Trophoblast cell (in vitro differentiated cells and primary cell): ENCODE results near the gene CTDSP2.

Experiments used
- DNase-seq, 2 donors: peaks; one replicate each; pipeline ENCODE4 v3.0.0-alpha.2; 2016
- H2AFZ ChIP-seq: 2 replicates; pipeline ENCODE4 v1.6.1; 2013; ENCODE audit warnings: low read length, moderate library complexity, mild to moderate bottlenecking; ENCODE audit not compliant: insufficient read depth, poor library complexity
- H2AK5ac ChIP-seq: 2 replicates; pipeline ENCODE4 v1.6.1; 2013; ENCODE audit warnings: mild to moderate bottlenecking, low read length
- H2BK120ac ChIP-seq: 2 replicates; pipeline ENCODE4 v1.6.1; 2013; ENCODE audit warnings: low read length, mild to moderate bottlenecking, moderate library complexity; ENCODE audit not compliant: insufficient read depth, poor library complexity
- H2BK12ac ChIP-seq: 2 replicates; pipeline ENCODE4 v1.6.1; 2013; ENCODE audit warnings: mild to moderate bottlenecking, low read length, moderate library complexity
- H2BK5ac ChIP-seq: 2 replicates; pipeline ENCODE4 v1.6.1; 2013; ENCODE audit warnings: low read length, low read depth, moderate library complexity, mild to moderate bottlenecking; ENCODE audit not compliant: poor library complexity
- H3K14ac ChIP-seq: 2 replicates; pipeline ENCODE4 v1.6.1; 2013; ENCODE audit warnings: mild to moderate bottlenecking, low read length
- H3K18ac ChIP-seq: 2 replicates; pipeline ENCODE4 v1.6.1; 2013; ENCODE audit warnings: mild to moderate bottlenecking, low read length
- H3K23ac ChIP-seq: 2 replicates; pipeline ENCODE4 v1.6.1; 2013; ENCODE audit warnings: low read length
- H3K27ac ChIP-seq: 2 replicates; pipeline ENCODE4 v1.5.1; 2013; ENCODE audit warnings: low read depth, mild to moderate bottlenecking, inconsistent platforms, low read length, moderate library complexity
- H3K27me3 ChIP-seq: 2 replicates; pipeline ENCODE4 v1.6.1; 2013; ENCODE audit warnings: inconsistent platforms, mild to moderate bottlenecking, low read length, moderate library complexity; ENCODE audit not compliant: insufficient read depth
- H3K36me3 ChIP-seq, 2 experiments: 1 replicate in 1 of 2; 2 replicates in 1 of 2; pipeline ENCODE4 v1.6.1; 2013; ENCODE audit warnings: low read length in 2 of 2, mild to moderate bottlenecking in 2 of 2, moderate library complexity in 1 of 2; ENCODE audit not compliant: insufficient read depth in 2 of 2, control insufficient read depth in 1 of 2
- H3K4ac ChIP-seq: 2 replicates; pipeline ENCODE4 v1.6.1; 2013; ENCODE audit warnings: low read depth, mild to moderate bottlenecking, low read length, moderate library complexity
- H3K4me1 ChIP-seq, 2 experiments: 1 replicate in 1 of 2; 2 replicates in 1 of 2; pipeline ENCODE4 v1.6.1; 2013; ENCODE audit warnings: low read length in 2 of 2, mild to moderate bottlenecking in 2 of 2, moderate library complexity in 1 of 2; ENCODE audit not compliant: insufficient read depth in 2 of 2, control insufficient read depth in 1 of 2
- H3K4me2 ChIP-seq: 2 replicates; pipeline ENCODE4 v1.6.1; 2013; ENCODE audit warnings: inconsistent platforms, mild to moderate bottlenecking, low read length, moderate library complexity
- H3K4me3 ChIP-seq: 2 replicates; pipeline ENCODE4 v1.5.1; 2013; ENCODE audit warnings: mild to moderate bottlenecking, low read depth, low read length, inconsistent platforms
- H3K79me1 ChIP-seq: one replicate; pipeline ENCODE4 v1.6.1; 2013; ENCODE audit warnings: low read length
- H3K79me2 ChIP-seq: 2 replicates; pipeline ENCODE4 v1.6.1; 2013; ENCODE audit warnings: low read length, mild to moderate bottlenecking; ENCODE audit not compliant: control insufficient read depth, insufficient read depth, poor library complexity
- H3K9ac ChIP-seq: 2 replicates; pipeline ENCODE4 v1.6.1; 2013; ENCODE audit warnings: mild to moderate bottlenecking, low read length
- H3K9me3 ChIP-seq: 2 replicates; pipeline ENCODE4 v1.6.1; 2013; ENCODE audit warnings: low read depth, mild to moderate bottlenecking, control low read depth, inconsistent platforms, low read length; ENCODE audit not compliant: insufficient read depth
- H4K12ac ChIP-seq: 2 replicates; pipeline ENCODE4 v1.6.1; 2013; ENCODE audit warnings: low read depth, mild to moderate bottlenecking, low read length, moderate library complexity
- H4K8ac ChIP-seq: 2 replicates; pipeline ENCODE4 v1.6.1; 2013; ENCODE audit warnings: low read depth, mild to moderate bottlenecking, low read length, moderate library complexity
- H4K91ac ChIP-seq: one replicate; pipeline ENCODE4 v1.6.1; 2013; ENCODE audit warnings: low read depth, mild to moderate bottlenecking, low read length, moderate library complexity
- WGBS: extraction: QIAGEN DNeasy Blood & Tissue Kit; methylation state at CpG from one replicate; pipeline ENCODE4 v1.1.7; 2013; ENCODE audit warnings: missing lambda C conversion rate; ENCODE audit not compliant: insufficient read length, insufficient coverage; ENCODE audit errors: extremely low coverage; 5-methylcytosine and 5-hydroxymethylcytosine counted together

Gene CTDSP2

GRCh38 chr12:57834086-57834876 lies 12.2 kb downstream of the CTDSP2 start:
- Histone ChIP-seq H3K79me1 (no peaks in the 10 kb centered on the region), H2BK120ac (no peak overlapping the region), H4K12ac (no peak overlapping the region), H3K4me3 (no peak overlapping the region), H3K79me2 (peaks cover 7% of the 10 kb centered on the region), H3K9me3 (peaks cover under 1% of the 10 kb centered on the region), H3K27me3 (no peaks in the 10 kb centered on the region), H3K9ac (no peak overlapping the region), H4K8ac (no peak overlapping the region), H2BK5ac (no peak overlapping the region), H3K27ac (no peak overlapping the region), H3K4me2 (no peak overlapping the region), H3K36me3 (peaks cover 3 to 4% of the 10 kb centered on the region in 2 experiments), H2AFZ (peak overlapping the region; percentile 37), H4K91ac (no peak overlapping the region), H2AK5ac (no peak overlapping the region), H3K4me1 (peaks cover 7 to 19% of the 10 kb centered on the region in 2 experiments), H3K23ac (no peak overlapping the region), H3K4ac (peak overlapping the region; percentile 25), H3K18ac (no peak overlapping the region), H3K14ac (no peak overlapping the region), H2BK12ac (no peak overlapping the region)
- DNase-seq: no peak
- no CpG with 5 or more reads among the region's 1 CpG for WGBS

GRCh38 chr12:57833672-57834071 lies 12.9 kb downstream of the CTDSP2 start:
- peaks cover 1% of the 10 kb centered on the region for H3K9me3 ChIP-seq
- WGBS: no CpG with 5 or more reads among the region's 3 CpGs
- no peak overlapping the region for H3K4me2 ChIP-seq
- H3K27ac ChIP-seq: no peak overlapping the region
- DNase-seq: no peak
- no peak overlapping the region for H3K4ac ChIP-seq
- no peak overlapping the region for H2BK12ac ChIP-seq
- H4K8ac ChIP-seq: no peak overlapping the region
- H2AK5ac ChIP-seq: no peak overlapping the region
- no peak overlapping the region for H4K12ac ChIP-seq
- no peaks in the 10 kb centered on the region for H3K27me3 ChIP-seq
- H3K23ac ChIP-seq: no peak overlapping the region
- no peak overlapping the region for H3K4me3 ChIP-seq
- H3K36me3 ChIP-seq: peaks cover 3 to 8% of the 10 kb centered on the region in 2 experiments
- no peaks in the 10 kb centered on the region for H3K79me1 ChIP-seq
- H2AFZ ChIP-seq: no peak overlapping the region
- peaks cover 4 to 19% of the 10 kb centered on the region in 2 experiments for H3K4me1 ChIP-seq
- H3K18ac ChIP-seq: no peak overlapping the region
- no peak overlapping the region for H3K14ac ChIP-seq
- H2BK120ac ChIP-seq: no peak overlapping the region
- H3K79me2 ChIP-seq: peaks cover 5% of the 10 kb centered on the region
- no peak overlapping the region for H3K9ac ChIP-seq
- H2BK5ac ChIP-seq: no peak overlapping the region
- no peak overlapping the region for H4K91ac ChIP-seq

- Histone ChIP-seq H3K9me3 (peaks cover 1% of the 10 kb centered on the region), H3K4me2 (no peak overlapping the region), H3K9ac (no peak overlapping the region), H3K36me3 (peaks cover 3 to 9% of the 10 kb centered on the region in 2 experiments), H4K91ac (no peak overlapping the region), H2AK5ac (no peak overlapping the region), H3K79me2 (peaks cover 5% of the 10 kb centered on the region), H3K4me1 (peaks cover 4 to 12% of the 10 kb centered on the region in 2 experiments), H3K4ac (no peak overlapping the region), H2BK5ac (no peak overlapping the region), H3K27me3 (no peaks in the 10 kb centered on the region), H3K14ac (no peak overlapping the region), H3K79me1 (no peaks in the 10 kb centered on the region), H2BK12ac (no peak overlapping the region), H2AFZ (no peak overlapping the region), H3K27ac (no peak overlapping the region), H3K4me3 (no peak overlapping the region), H2BK120ac (no peak overlapping the region), H4K12ac (no peak overlapping the region), H3K18ac (no peak overlapping the region), H3K23ac (no peak overlapping the region), H4K8ac (no peak overlapping the region)
- no CpG with 5 or more reads among the region's 10 CpGs for WGBS
- DNase-seq: no peak
Measured at GRCh38 chr12:57832966-57833365, 13.6 kb downstream of the CTDSP2 start.

- WGBS: no CpG with 5 or more reads among the region's 2 CpGs
- Histone ChIP-seq H3K27me3 (no peaks in the 10 kb centered on the region), H4K12ac (no peak overlapping the region), H2AFZ (no peak overlapping the region), H3K4me1 (peaks cover 0 to 4% of the 10 kb centered on the region in 2 experiments), H3K9ac (no peak overlapping the region), H3K18ac (no peak overlapping the region), H3K4me3 (no peak overlapping the region), H3K79me1 (no peaks in the 10 kb centered on the region), H2BK12ac (no peak overlapping the region), H3K14ac (no peak overlapping the region), H3K4me2 (no peak overlapping the region), H4K8ac (no peak overlapping the region), H3K79me2 (peaks cover 2% of the 10 kb centered on the region), H2AK5ac (no peak overlapping the region), H2BK120ac (no peak overlapping the region), H2BK5ac (no peak overlapping the region), H4K91ac (no peak overlapping the region), H3K4ac (no peak overlapping the region), H3K27ac (no peak overlapping the region), H3K9me3 (peaks cover 3% of the 10 kb centered on the region), H3K36me3 (peaks cover 22 to 32% of the 10 kb centered on the region in 2 experiments), H3K23ac (no peak overlapping the region)
- no peak for DNase-seq
Measured at GRCh38 chr12:57830393-57830792, 16.1 kb downstream of the CTDSP2 start.
